Mucosa of rectum (tissue), 2 donors: ENCODE measurements around the gene RCHY1.
A peak's percentile ranks its signal among the peaks of the same experiment; 100 is the strongest.

Experiments
- H3K27ac ChIP-seq, 2 donors: one replicate each; pipeline ENCODE4 v1.7.0; 2013; ENCODE audit warnings: inconsistent platforms in 2 of 2, low read depth in 2 of 2, low read length in 2 of 2
- H3K27me3 ChIP-seq, 2 donors: one replicate each; pipeline ENCODE4 v1.7.0; 2013; ENCODE audit warnings: low read length in 2 of 2; ENCODE audit not compliant: control insufficient read depth in 2 of 2, insufficient read depth in 2 of 2
- H3K36me3 ChIP-seq, 2 donors: one replicate each; pipeline ENCODE4 v1.7.0; 2013; ENCODE audit warnings: low read length in 2 of 2; ENCODE audit not compliant: control insufficient read depth in 2 of 2, insufficient read depth in 2 of 2
- H3K4me1 ChIP-seq, 2 donors: one replicate each; pipeline ENCODE4 v1.7.0; 2013; ENCODE audit warnings: low read length in 2 of 2, mild to moderate bottlenecking in 1 of 2; ENCODE audit not compliant: control insufficient read depth in 2 of 2, insufficient read depth in 2 of 2
- H3K4me3 ChIP-seq, 2 donors: one replicate each; pipeline ENCODE4 v1.7.0; 2013; ENCODE audit warnings: low read length in 2 of 2
- H3K9ac ChIP-seq, 2 donors: one replicate each; pipeline ENCODE4 v1.7.0; 2013; ENCODE audit warnings: low read length in 2 of 2, low read depth in 1 of 2, mild to moderate bottlenecking in 1 of 2
- H3K9me3 ChIP-seq, 2 donors: one replicate each; pipeline ENCODE4 v1.7.0; 2013; ENCODE audit warnings: low read length in 2 of 2; ENCODE audit not compliant: control insufficient read depth in 2 of 2
- donor health status: healthy.
- donor health status: Normal muscosa, but diverticular disease.

Gene RCHY1

DNA sequence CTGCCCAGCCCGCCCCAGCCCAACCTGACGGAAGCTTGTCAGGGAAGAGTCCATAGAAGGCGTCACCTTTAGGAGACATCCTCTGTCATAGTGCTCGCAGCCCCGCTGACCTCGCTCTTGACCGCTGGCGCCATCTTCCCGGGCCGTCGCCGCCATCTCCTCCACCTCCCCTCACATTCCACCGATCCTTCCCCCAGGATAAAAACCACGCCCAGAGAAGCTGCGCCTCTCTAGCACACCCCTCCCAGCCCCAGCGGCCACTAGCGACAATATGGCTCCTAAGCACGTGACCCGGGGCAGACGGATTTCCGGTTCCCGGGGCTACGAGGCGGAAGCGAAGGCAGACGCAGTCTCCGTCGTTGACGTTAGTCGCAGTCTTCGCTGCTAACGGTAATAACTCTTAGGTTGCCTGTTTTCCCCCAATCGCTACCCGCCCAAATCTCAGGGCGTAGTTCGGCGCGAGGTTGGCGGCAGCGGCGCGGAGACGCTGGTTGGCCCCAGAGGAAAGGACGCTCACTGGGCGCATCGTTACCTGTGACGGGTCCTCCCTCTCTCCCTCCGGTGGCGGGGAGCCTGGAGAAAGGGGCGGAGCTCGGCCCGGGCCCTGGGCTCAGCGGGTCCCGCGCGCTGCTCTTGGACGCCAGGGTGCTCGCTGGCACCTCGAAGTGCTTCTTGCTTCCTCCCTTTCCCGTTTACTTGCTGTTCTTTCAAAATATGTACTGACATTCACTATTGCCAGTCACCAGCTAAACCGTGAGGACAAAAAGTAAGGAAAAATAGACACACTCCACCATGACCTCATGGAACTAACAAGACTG, at the start of gene RCHY1, which contains the start of gene THAP6:
Gene RCHY1, minus strand, starts transcription at position 273 of the 818 bp plus-strand sequence. Its CDS starts 117 bp downstream, at position 156.
Gene THAP6, plus strand, starts transcription at position 343 of the 818 bp plus-strand sequence. CDS start 980 bp downstream, outside the sequence.
- H3K9me3 ChIP-seq, result no peaks in the 10 kb centered on the region
- no peaks in the 10 kb centered on the region for H3K27me3 ChIP-seq
- H3K4me3 ChIP-seq, result peak within 1 kb of the TSS; percentile 90 to 97
- H3K27ac ChIP-seq, result peak within 1 kb of the TSS; percentile 98 to 100
- peaks cover 24 to 34% of the 10 kb centered on the region in 2 donors for H3K4me1 ChIP-seq
- peak within 1 kb of the TSS; percentile 74 to 80 for H3K9ac ChIP-seq
- H3K36me3 ChIP-seq, result peaks cover 9 to 11% of the 10 kb centered on the region in 2 donors

DNA sequence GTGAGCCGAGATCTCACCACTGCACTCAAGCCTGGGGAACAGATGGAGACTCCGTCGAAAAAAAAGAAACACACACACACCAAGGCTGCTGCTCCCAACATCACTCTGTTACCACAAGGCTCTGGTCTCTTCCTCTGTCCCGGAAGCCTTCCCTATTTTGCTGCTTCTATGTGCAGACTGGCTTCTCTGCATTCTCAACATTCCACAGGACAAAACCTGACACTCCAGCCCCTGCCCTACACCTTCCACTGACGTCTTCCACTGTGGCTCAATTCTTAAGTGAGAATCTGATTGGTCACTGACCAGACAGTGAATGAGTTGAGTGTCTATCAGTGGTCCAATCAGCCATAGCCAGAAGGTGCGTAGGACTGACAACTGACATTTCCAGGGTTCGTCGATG, 47.6 kb upstream of the RCHY1 start:
- Histone ChIP-seq H3K9ac (no peak overlapping the region), H3K36me3 (no peaks in the 10 kb centered on the region), H3K27me3 (peaks cover 0 to under 1% of the 10 kb centered on the region in 2 donors), H3K9me3 (no peaks in the 10 kb centered on the region), H3K4me1 (no peaks in the 10 kb centered on the region), H3K27ac (no peak overlapping the region), H3K4me3 (no peak overlapping the region)

DNA sequence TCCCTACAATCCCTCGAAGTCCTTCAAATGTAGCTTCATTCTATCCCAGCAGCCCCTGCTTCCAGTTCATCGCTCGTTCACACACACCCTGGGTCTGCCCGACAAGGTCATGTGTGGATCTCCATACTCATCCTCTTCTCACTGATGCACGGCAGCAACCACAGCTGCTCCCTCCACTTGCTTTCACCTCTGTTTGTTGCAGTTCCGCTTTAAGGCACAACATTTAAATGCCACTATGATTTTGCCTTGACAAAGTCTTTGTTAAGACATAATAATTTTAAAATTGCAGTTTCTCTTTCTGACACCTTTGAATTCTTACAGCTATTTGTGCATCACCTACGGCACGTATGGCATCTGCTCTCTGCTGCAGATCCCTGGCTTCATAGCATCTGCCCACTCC, 43.5 kb upstream of the RCHY1 start:
- H3K27ac ChIP-seq, result no peak overlapping the region
- H3K4me3 ChIP-seq, result no peak overlapping the region
- no peak overlapping the region for H3K9ac ChIP-seq
- no peaks in the 10 kb centered on the region for H3K36me3 ChIP-seq
- H3K27me3 ChIP-seq, result peaks cover 0 to 2% of the 10 kb centered on the region in 2 donors
- H3K9me3 ChIP-seq, result no peaks in the 10 kb centered on the region
- H3K4me1 ChIP-seq, result no peaks in the 10 kb centered on the region

DNA sequence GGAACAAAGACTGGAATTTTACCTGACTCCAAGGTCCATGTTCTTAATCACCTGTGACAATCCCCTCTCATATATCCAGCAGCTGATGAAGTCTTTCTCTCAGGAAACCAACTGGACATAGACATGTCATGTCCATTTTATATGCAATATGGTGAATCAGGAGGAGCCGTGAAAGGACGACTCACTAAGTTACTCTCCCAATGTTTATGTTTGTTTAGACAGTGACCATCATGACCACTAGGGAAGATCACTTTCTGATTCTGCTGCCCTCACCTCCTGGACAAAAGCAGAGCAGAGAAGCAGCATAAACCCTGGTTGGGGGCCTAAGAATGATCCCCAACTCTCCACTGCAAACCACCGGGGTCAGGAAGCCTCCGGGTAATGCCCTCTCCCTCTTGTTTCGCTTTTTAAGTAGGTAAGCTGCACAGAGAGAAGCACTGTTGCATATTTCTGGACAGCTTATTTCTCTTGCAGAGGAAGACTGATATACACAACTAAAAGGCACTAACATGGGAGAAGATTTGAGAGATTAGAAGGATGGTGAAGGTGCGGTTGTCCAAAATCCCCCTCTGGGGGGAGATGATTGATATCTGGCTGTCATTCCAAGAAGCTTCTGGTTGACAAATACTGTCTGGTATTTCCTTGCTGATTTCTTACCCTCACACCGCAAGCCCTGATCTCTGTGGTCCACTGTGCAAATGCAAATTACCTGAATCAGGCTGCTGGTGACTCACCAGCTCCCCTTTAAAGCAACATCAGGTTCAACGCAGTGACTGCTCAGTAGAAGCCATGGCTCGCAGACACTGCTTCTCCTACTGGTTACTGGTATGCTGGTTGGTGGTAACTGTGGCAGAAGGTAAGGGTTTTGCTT, 41.3 kb upstream of the RCHY1 start, which contains the start of gene ODAPH:
Gene ODAPH, plus strand, starts transcription at position 773 of the 871 bp plus-strand sequence. Its CDS starts 17 bp downstream, at position 790.
- Histone ChIP-seq H3K4me1 (no peaks in the 10 kb centered on the region), H3K9ac (no peak within 1 kb of the TSS), H3K27me3 (peaks cover 0 to 2% of the 10 kb centered on the region in 2 donors), H3K27ac (no peak within 1 kb of the TSS), H3K36me3 (no peaks in the 10 kb centered on the region), H3K4me3 (no peak within 1 kb of the TSS), H3K9me3 (no peaks in the 10 kb centered on the region)

DNA sequence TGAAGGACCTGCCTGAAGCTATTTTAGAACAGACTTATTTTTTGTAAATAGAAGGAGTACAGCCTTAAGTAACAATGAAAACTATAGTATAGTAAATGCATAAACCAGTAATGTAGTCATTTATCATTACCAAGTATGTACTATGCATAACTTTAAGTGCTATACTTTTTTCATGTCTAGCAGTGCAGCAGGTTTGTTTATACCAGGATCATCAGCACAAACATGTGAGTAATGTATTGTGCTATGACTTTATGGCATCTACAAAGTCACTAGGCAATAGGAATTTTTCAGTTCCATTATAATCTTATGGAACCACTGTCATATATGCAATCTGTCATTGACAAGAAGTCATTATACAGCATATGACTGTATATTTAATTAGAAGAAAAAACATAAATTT, 38.2 kb upstream of the RCHY1 start:
- Histone ChIP-seq H3K27me3 (peaks cover 0 to 2% of the 10 kb centered on the region in 2 donors), H3K4me1 (no peaks in the 10 kb centered on the region), H3K27ac (no peak overlapping the region), H3K4me3 (no peak overlapping the region), H3K9ac (no peak overlapping the region), H3K36me3 (no peaks in the 10 kb centered on the region), H3K9me3 (no peaks in the 10 kb centered on the region)

DNA sequence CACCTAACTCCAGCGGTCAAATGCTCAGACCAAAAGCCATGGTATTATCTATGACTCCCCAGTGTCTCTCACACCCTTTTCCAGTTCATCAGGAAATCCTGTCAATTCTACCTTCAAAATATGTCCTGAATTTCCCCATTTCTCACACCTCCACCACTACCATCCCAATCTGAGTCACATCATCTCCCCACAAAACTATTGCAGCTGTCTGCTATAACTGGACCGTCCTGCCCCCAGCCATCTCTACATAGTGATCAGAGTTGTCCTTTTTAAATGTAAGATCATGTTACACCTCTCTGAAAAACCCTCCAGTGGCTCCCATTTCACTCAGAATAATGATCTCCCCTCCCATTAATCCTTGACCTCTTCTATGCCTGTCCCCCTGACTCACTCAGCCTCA, 34.8 kb upstream of the RCHY1 start:
- H3K4me1 ChIP-seq, result no peaks in the 10 kb centered on the region
- no peak overlapping the region for H3K27ac ChIP-seq
- H3K4me3 ChIP-seq, result no peak overlapping the region
- no peak overlapping the region for H3K9ac ChIP-seq
- H3K36me3 ChIP-seq, result peaks cover 0 to 5% of the 10 kb centered on the region in 2 donors
- H3K27me3 ChIP-seq, result no peaks in the 10 kb centered on the region
- H3K9me3 ChIP-seq, result no peaks in the 10 kb centered on the region

DNA sequence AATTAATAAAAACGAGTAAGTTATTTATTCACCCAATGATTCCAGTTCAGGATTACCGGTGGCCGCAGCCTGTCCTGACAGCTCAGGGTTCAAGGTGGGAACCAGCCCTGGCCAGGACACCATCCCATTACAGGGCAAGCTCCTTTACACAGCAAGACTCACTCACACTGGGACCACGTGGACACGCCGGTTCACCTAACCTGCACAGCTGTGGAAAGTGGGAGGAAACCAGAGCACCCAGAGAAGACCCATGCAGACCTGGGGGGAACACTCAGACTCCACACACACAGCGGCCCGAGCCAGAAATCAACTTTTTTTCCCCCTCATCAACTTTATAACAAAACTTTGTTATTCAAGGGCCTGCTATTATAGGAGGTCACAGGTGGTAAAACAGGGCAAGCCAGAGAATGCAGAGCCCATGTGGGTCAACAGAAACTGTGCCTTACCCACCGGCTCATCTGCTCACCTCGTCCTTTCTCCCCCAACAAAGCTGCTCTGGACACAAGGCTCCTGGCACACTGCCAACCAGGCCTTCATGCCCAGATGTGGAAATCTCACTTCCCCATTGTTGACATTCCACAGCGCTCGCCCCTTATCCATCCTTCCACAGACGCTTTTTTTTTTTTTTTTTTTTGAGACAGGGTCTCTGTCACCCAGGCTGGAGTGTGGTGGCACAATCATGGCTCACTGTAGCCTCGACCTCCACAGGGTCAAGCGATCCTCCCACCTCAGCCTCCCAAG, 33.6 kb upstream of the RCHY1 start:
- Histone ChIP-seq H3K4me1 (no peaks in the 10 kb centered on the region), H3K9ac (no peak overlapping the region), H3K27ac (no peak overlapping the region), H3K9me3 (no peaks in the 10 kb centered on the region), H3K4me3 (no peak overlapping the region), H3K36me3 (peaks cover 0 to 5% of the 10 kb centered on the region in 2 donors), H3K27me3 (no peaks in the 10 kb centered on the region)

DNA sequence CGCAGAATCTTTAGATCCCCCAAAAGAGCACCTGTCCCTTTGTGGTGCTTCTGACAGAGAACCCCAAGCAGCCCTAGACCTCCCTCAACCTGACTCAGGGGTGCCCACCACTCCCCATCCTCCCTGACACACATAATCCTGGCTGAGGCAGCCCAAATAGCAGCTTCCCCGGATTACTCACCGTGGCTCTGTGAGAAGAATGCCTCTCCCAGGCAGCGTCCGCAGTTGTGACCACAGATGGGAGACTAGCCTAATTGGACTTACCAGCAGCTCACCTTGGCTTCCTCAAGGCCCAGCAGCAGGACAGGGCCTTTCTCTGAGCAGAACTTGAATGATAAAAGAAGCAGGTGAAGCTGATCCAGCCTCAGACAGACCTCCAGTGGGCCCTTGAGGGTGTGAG, 31.3 kb upstream of the RCHY1 start:
- Histone ChIP-seq H3K27ac (no peak overlapping the region), H3K9me3 (no peaks in the 10 kb centered on the region), H3K9ac (no peak overlapping the region), H3K27me3 (no peaks in the 10 kb centered on the region), H3K4me1 (no peaks in the 10 kb centered on the region), H3K36me3 (peaks cover 0 to 5% of the 10 kb centered on the region in 2 donors), H3K4me3 (no peak overlapping the region)

DNA sequence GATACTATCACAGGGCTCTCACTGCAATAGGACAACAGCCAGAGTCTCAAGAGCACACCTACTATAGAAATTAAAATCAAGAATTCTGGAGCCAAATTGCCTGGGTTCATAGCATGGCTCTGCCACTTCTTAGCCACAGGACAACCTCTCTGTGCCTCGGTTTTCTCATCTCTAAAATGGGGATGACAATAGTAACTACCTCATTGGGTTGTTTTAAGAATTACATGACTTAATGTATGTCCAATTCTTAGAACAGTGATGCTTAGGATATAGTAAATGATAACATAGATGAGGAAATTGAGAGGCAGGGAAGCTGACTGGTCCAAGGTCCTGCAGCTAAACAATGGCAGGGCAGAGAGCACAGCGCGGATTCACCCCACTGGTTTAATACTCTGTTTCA, 30.7 kb upstream of the RCHY1 start:
- Histone ChIP-seq H3K9ac (no peak overlapping the region), H3K4me3 (no peak overlapping the region), H3K4me1 (no peaks in the 10 kb centered on the region), H3K27me3 (no peaks in the 10 kb centered on the region), H3K27ac (no peak overlapping the region), H3K9me3 (no peaks in the 10 kb centered on the region), H3K36me3 (peaks cover 0 to 5% of the 10 kb centered on the region in 2 donors)
